ENCODE data around the gene TNKS2.

TNKS2 gene

GRCh38 chr10:91779011-91779605 lies 19.1 kb upstream of the TNKS2 start:
- H3K18ac ChIP-seq (ENCODE audit: low read length): no peak overlapping the region
- H4K8ac ChIP-seq (ENCODE audit: low read depth, low read length): no peak overlapping the region
- peak overlapping the region; percentile 40 for H3K27ac ChIP-seq (replicated peaks; ENCODE audit: low read length)
- H3K79me1 ChIP-seq (ENCODE audit: low read depth, low read length): no peaks in the 10 kb centered on the region
- H2BK12ac ChIP-seq (ENCODE audit: low read length): no peak overlapping the region
- H2BK15ac ChIP-seq (ENCODE audit: low read length): no peak overlapping the region
- H2BK5ac ChIP-seq (ENCODE audit: low read length): no peak overlapping the region
- H3K23ac ChIP-seq (ENCODE audit: low read depth, low read length, poor library complexity): no peak overlapping the region
- no peak overlapping the region for H3K14ac ChIP-seq (ENCODE audit: low read length)
- no CpG with 5 or more reads among the region's 1 CpG for WGBS, 2 donors (ENCODE audit: extremely low coverage in 2 of 2, insufficient read length in 2 of 2, insufficient replicate concordance in 1 of 2)
- no peak overlapping the region for H3K4ac ChIP-seq (ENCODE audit: low read length)
- H4K91ac ChIP-seq (ENCODE audit: low read depth, low read length, poor library complexity): no peak overlapping the region
- H3K4me1 ChIP-seq (ENCODE audit: control insufficient read depth in 2 of 2, insufficient read depth in 1 of 2, low read depth in 1 of 2, low read length in 2 of 2): peaks cover 0 to 6% of the 10 kb centered on the region in 2 donors
- DNase-seq (ENCODE audit: low spot score): no peak
- no peak overlapping the region for H3K4me2 ChIP-seq (ENCODE audit: insufficient read depth, low read length, poor library complexity, severe bottlenecking)
- no peak overlapping the region for H2BK120ac ChIP-seq (ENCODE audit: low read depth, low read length)
- no peak overlapping the region for H2AFZ ChIP-seq (ENCODE audit: low read length)
- peaks cover 0 to 4% of the 10 kb centered on the region in 2 donors for H3K9me3 ChIP-seq (replicated peaks in 1 of 2; ENCODE audit: control insufficient read depth in 2 of 2, insufficient read depth in 1 of 2, low read depth in 1 of 2, low read length in 2 of 2)
- no peaks in the 10 kb centered on the region for H3K27me3 ChIP-seq (ENCODE audit: control insufficient read depth in 3 of 3, insufficient read depth in 3 of 3, low read depth in 1 of 3, low read length in 3 of 3)
- H2AK5ac ChIP-seq (ENCODE audit: low read depth, low read length): no peak overlapping the region
- H3K36me3 ChIP-seq (replicated peaks in 1 of 2; ENCODE audit: control insufficient read depth in 2 of 2, insufficient read depth in 2 of 2, low read length in 2 of 2): no peaks in the 10 kb centered on the region
- H3K9ac ChIP-seq (ENCODE audit: low read depth, low read length, poor library complexity): no peak overlapping the region
- no peak overlapping the region for H3K4me3 ChIP-seq (ENCODE audit: low read length in 2 of 2)

GRCh38 chr10:91782539-91782938 lies 15.7 kb upstream of the TNKS2 start:
- no peak overlapping the region for H3K4me2 ChIP-seq (ENCODE audit: insufficient read depth, low read length, poor library complexity, severe bottlenecking)
- WGBS, 2 donors (ENCODE audit: extremely low coverage in 2 of 2, insufficient read length in 2 of 2, insufficient replicate concordance in 1 of 2): no CpG with 5 or more reads among the region's 1 CpG
- no peak overlapping the region for H3K27ac ChIP-seq (replicated peaks; ENCODE audit: low read length)
- no peak overlapping the region for H2BK5ac ChIP-seq (ENCODE audit: low read length)
- no peak overlapping the region for H4K8ac ChIP-seq (ENCODE audit: low read depth, low read length)
- H3K27me3 ChIP-seq (ENCODE audit: control insufficient read depth in 3 of 3, insufficient read depth in 3 of 3, low read depth in 1 of 3, low read length in 3 of 3): no peaks in the 10 kb centered on the region
- H2AFZ ChIP-seq (ENCODE audit: low read length): no peak overlapping the region
- no peak overlapping the region for H3K4me3 ChIP-seq (ENCODE audit: low read length in 2 of 2)
- no peak overlapping the region for H2BK15ac ChIP-seq (ENCODE audit: low read length)
- no peaks in the 10 kb centered on the region for H3K9me3 ChIP-seq (replicated peaks in 1 of 2; ENCODE audit: control insufficient read depth in 2 of 2, insufficient read depth in 1 of 2, low read depth in 1 of 2, low read length in 2 of 2)
- no peak overlapping the region for H3K23ac ChIP-seq (ENCODE audit: low read depth, low read length, poor library complexity)
- DNase-seq (ENCODE audit: low spot score): no peak
- no peak overlapping the region for H3K9ac ChIP-seq (ENCODE audit: low read depth, low read length, poor library complexity)
- no peak overlapping the region for H2BK12ac ChIP-seq (ENCODE audit: low read length)
- H3K4me1 ChIP-seq (ENCODE audit: control insufficient read depth in 2 of 2, insufficient read depth in 1 of 2, low read depth in 1 of 2, low read length in 2 of 2): peaks cover 0 to 9% of the 10 kb centered on the region in 2 donors
- H3K36me3 ChIP-seq (replicated peaks in 1 of 2; ENCODE audit: control insufficient read depth in 2 of 2, insufficient read depth in 2 of 2, low read length in 2 of 2): no peaks in the 10 kb centered on the region
- H4K91ac ChIP-seq (ENCODE audit: low read depth, low read length, poor library complexity): no peak overlapping the region
- no peak overlapping the region for H3K4ac ChIP-seq (ENCODE audit: low read length)
- no peak overlapping the region for H3K14ac ChIP-seq (ENCODE audit: low read length)
- H2AK5ac ChIP-seq (ENCODE audit: low read depth, low read length): no peak overlapping the region
- H3K79me1 ChIP-seq (ENCODE audit: low read depth, low read length): no peaks in the 10 kb centered on the region
- no peak overlapping the region for H2BK120ac ChIP-seq (ENCODE audit: low read depth, low read length)
- H3K18ac ChIP-seq (ENCODE audit: low read length): no peak overlapping the region

- DNase-seq (ENCODE audit: low spot score): no peak
- H3K27ac ChIP-seq (replicated peaks; ENCODE audit: low read length): no peak overlapping the region
- WGBS, 2 donors (ENCODE audit: extremely low coverage in 2 of 2, insufficient read length in 2 of 2, insufficient replicate concordance in 1 of 2): no CpG with 5 or more reads among the region's 1 CpG
Observed at GRCh38 chr10:91785830-91786229, 12.4 kb upstream of the TNKS2 start.

DNA sequence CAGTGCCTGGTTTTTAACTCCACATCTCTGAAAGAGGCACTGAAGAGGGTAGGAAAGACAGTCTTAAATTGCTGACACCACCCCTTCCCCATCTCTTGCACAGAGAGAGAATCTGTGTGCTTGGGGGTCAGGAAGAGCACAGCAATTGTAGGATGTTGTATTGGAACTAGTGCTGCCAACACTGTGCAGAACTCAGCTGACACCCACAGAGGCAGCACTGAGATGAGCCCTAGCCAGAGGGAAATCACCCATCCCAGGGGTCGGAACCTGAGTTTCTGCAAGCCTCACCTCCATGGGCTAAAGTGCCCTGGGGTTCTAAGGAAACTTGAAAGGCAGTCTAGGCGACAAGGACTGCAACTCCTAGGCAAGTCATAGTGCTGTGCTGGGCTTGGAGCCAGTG lies 11.0 kb upstream of the TNKS2 start:
- Histone ChIP-seq H3K9me3 (replicated peaks in 1 of 2; ENCODE audit: control insufficient read depth in 2 of 2, insufficient read depth in 1 of 2, low read depth in 1 of 2, low read length in 2 of 2) (no peaks in the 10 kb centered on the region), H2AK5ac (ENCODE audit: low read depth, low read length) (no peak overlapping the region), H2BK120ac (ENCODE audit: low read depth, low read length) (no peak overlapping the region), H3K79me1 (ENCODE audit: low read depth, low read length) (no peaks in the 10 kb centered on the region), H3K23ac (ENCODE audit: low read depth, low read length, poor library complexity) (no peak overlapping the region), H3K27me3 (ENCODE audit: control insufficient read depth in 3 of 3, insufficient read depth in 3 of 3, low read depth in 1 of 3, low read length in 3 of 3) (no peaks in the 10 kb centered on the region), H3K9ac (ENCODE audit: low read depth, low read length, poor library complexity) (no peak overlapping the region), H2AFZ (ENCODE audit: low read length) (no peak overlapping the region), H3K27ac (replicated peaks; ENCODE audit: low read length) (no peak overlapping the region), H3K36me3 (replicated peaks in 1 of 2; ENCODE audit: control insufficient read depth in 2 of 2, insufficient read depth in 2 of 2, low read length in 2 of 2) (no peaks in the 10 kb centered on the region), H4K91ac (ENCODE audit: low read depth, low read length, poor library complexity) (no peak overlapping the region), H3K18ac (ENCODE audit: low read length) (no peak overlapping the region), H2BK12ac (ENCODE audit: low read length) (no peak overlapping the region), H3K14ac (ENCODE audit: low read length) (no peak overlapping the region), H4K8ac (ENCODE audit: low read depth, low read length) (no peak overlapping the region), H3K4me3 (ENCODE audit: low read length in 2 of 2) (peak overlapping the region in 1 of 2 donors; percentile 32), H3K4me2 (ENCODE audit: insufficient read depth, low read length, poor library complexity, severe bottlenecking) (no peak overlapping the region), H3K4me1 (ENCODE audit: control insufficient read depth in 2 of 2, insufficient read depth in 1 of 2, low read depth in 1 of 2, low read length in 2 of 2) (peaks cover 0 to 6% of the 10 kb centered on the region in 2 donors), H2BK15ac (ENCODE audit: low read length) (no peak overlapping the region), H3K4ac (ENCODE audit: low read length) (no peak overlapping the region), H2BK5ac (ENCODE audit: low read length) (no peak overlapping the region)
- no peak for DNase-seq (ENCODE audit: low spot score)
- no CpG with 5 or more reads among the region's 2 CpGs for WGBS, 2 donors (ENCODE audit: extremely low coverage in 2 of 2, insufficient read length in 2 of 2, insufficient replicate concordance in 1 of 2)

More at GRCh38 chr10:91785830-91786229, 12.4 kb upstream of the TNKS2 start:
- Histone ChIP-seq H3K27me3 (ENCODE audit: control insufficient read depth in 3 of 3, insufficient read depth in 3 of 3, low read depth in 1 of 3, low read length in 3 of 3) (no peaks in the 10 kb centered on the region), H3K4me2 (ENCODE audit: insufficient read depth, low read length, poor library complexity, severe bottlenecking) (no peak overlapping the region), H3K18ac (ENCODE audit: low read length) (no peak overlapping the region), H3K14ac (ENCODE audit: low read length) (no peak overlapping the region), H4K8ac (ENCODE audit: low read depth, low read length) (no peak overlapping the region), H3K4me3 (ENCODE audit: low read length in 2 of 2) (no peak overlapping the region), H4K91ac (ENCODE audit: low read depth, low read length, poor library complexity) (no peak overlapping the region), H2AK5ac (ENCODE audit: low read depth, low read length) (no peak overlapping the region), H3K4ac (ENCODE audit: low read length) (no peak overlapping the region), H2AFZ (ENCODE audit: low read length) (no peak overlapping the region), H3K79me1 (ENCODE audit: low read depth, low read length) (no peaks in the 10 kb centered on the region), H3K9me3 (replicated peaks in 1 of 2; ENCODE audit: control insufficient read depth in 2 of 2, insufficient read depth in 1 of 2, low read depth in 1 of 2, low read length in 2 of 2) (no peaks in the 10 kb centered on the region), H3K23ac (ENCODE audit: low read depth, low read length, poor library complexity) (no peak overlapping the region), H2BK15ac (ENCODE audit: low read length) (no peak overlapping the region), H3K9ac (ENCODE audit: low read depth, low read length, poor library complexity) (no peak overlapping the region), H3K4me1 (ENCODE audit: control insufficient read depth in 2 of 2, insufficient read depth in 1 of 2, low read depth in 1 of 2, low read length in 2 of 2) (peaks cover 0 to 6% of the 10 kb centered on the region in 2 donors), H2BK12ac (ENCODE audit: low read length) (no peak overlapping the region), H2BK5ac (ENCODE audit: low read length) (no peak overlapping the region), H3K36me3 (replicated peaks in 1 of 2; ENCODE audit: control insufficient read depth in 2 of 2, insufficient read depth in 2 of 2, low read length in 2 of 2) (no peaks in the 10 kb centered on the region), H2BK120ac (ENCODE audit: low read depth, low read length) (no peak overlapping the region)

Data from neuronal stem cell (in vitro differentiated cells).